IMR-90 (cell line): ENCODE data around the gene ADAM33. TPM values are rescaled to one million over a fixed set of nuclear protein-coding genes. Genes with fewer than 3 reads are reported as not detected.

Experiments
- ATAC-seq: fragments of 200-7000 bp; cut with Tn5 transposase; 2 replicates; pipeline ENCODE4 v1.9.1; 2020; ENCODE audit warnings: low read depth, mild to moderate bottlenecking, moderate library complexity
- BruUV-seq: library from RNA; stranded (reverse); fragments of 400-500 nt; replicated peaks from 2 replicates; lab custom pipeline; 2021; lab: Mats Ljungman, UMichigan
- CTCF ChIA-PET: fragments of 300-600 bp; formaldehyde crosslinking; extraction: SDS; loops from one replicate; lab custom pipeline; 2021; ENCODE audit warnings: antibody characterized with exemption; lab: Yijun Ruan, JAX
- POLR2A ChIA-PET: fragments of 300-600 bp; sonication (Branson Sonifier 250); formaldehyde crosslinking; loops from one replicate; lab custom pipeline; 2022; ENCODE audit warnings: antibody characterized with exemption; ENCODE audit not compliant: unreplicated experiment; lab: Charles Lee
- DNase-seq: peaks from one replicate; pipeline ENCODE4 v3.0.0; 2013
- H2AFZ ChIP-seq: replicated peaks from 2 replicates; pipeline ENCODE3; 2013; ENCODE audit warnings: low read length, mild to moderate bottlenecking; ENCODE audit not compliant: poor library complexity
- H2AK5ac ChIP-seq: 2 replicates; pipeline ENCODE4 v1.6.1; 2013; ENCODE audit warnings: low read depth, low read length, inconsistent platforms
- H2AK9ac ChIP-seq: replicated peaks from 2 replicates; pipeline ENCODE3; 2013; ENCODE audit warnings: mild to moderate bottlenecking, low read depth, low read length, moderate library complexity; ENCODE audit not compliant: poor library complexity
- H2BK120ac ChIP-seq: 2 replicates; pipeline ENCODE4 v1.6.1; 2013; ENCODE audit warnings: low read depth, low read length, inconsistent platforms
- H2BK15ac ChIP-seq: 3 replicates; pipeline ENCODE4 v1.6.1; 2013; ENCODE audit warnings: low read depth, low read length, inconsistent platforms
- H2BK20ac ChIP-seq: 2 replicates; pipeline ENCODE4 v1.6.1; 2013; ENCODE audit warnings: low read depth, mild to moderate bottlenecking, inconsistent platforms, low read length, moderate library complexity
- H2BK5ac ChIP-seq: 2 replicates; pipeline ENCODE4 v1.6.1; 2013; ENCODE audit warnings: mild to moderate bottlenecking, low read depth, low read length, inconsistent platforms; ENCODE audit not compliant: poor library complexity, severe bottlenecking
- H3K14ac ChIP-seq: replicated peaks from 2 replicates; pipeline ENCODE4 v1.6.1; 2013; ENCODE audit warnings: low read depth, low read length, inconsistent platforms
- H3K18ac ChIP-seq: 2 replicates; pipeline ENCODE4 v1.6.1; 2013; ENCODE audit warnings: low read depth, low read length, control low read depth
- H3K23ac ChIP-seq: 2 replicates; pipeline ENCODE4 v1.6.1; 2013; ENCODE audit warnings: low read depth, low read length, inconsistent platforms
- H3K27ac ChIP-seq: 2 replicates; pipeline ENCODE4 v1.5.1; 2013; ENCODE audit warnings: mild to moderate bottlenecking, control low read depth, low read length; ENCODE audit not compliant: insufficient read depth
- H3K27me3 ChIP-seq: 2 replicates; pipeline ENCODE4 v1.6.1; 2013; ENCODE audit warnings: low read length; ENCODE audit not compliant: control insufficient read depth, insufficient read depth
- H3K36me3 ChIP-seq: 2 replicates; pipeline ENCODE4 v1.6.1; 2013; ENCODE audit warnings: low read length, mixed read lengths; ENCODE audit not compliant: control insufficient read depth, insufficient read depth
- H3K4ac ChIP-seq: 2 replicates; pipeline ENCODE4 v1.6.1; 2013; ENCODE audit warnings: low read depth, low read length, inconsistent platforms
- H3K4me1 ChIP-seq: 2 replicates; pipeline ENCODE4 v1.6.1; 2013; ENCODE audit warnings: low read length, mixed read lengths; ENCODE audit not compliant: control insufficient read depth, insufficient read depth
- H3K4me2 ChIP-seq: 2 replicates; pipeline ENCODE4 v1.6.1; 2013; ENCODE audit warnings: low read depth, mild to moderate bottlenecking, control low read depth, low read length, moderate library complexity
- H3K4me3 ChIP-seq: 2 replicates; pipeline ENCODE4 v1.5.1; 2013; ENCODE audit warnings: low read depth, mild to moderate bottlenecking, control low read depth, low read length, moderate library complexity; ENCODE audit not compliant: insufficient read depth
- H3K56ac ChIP-seq: 2 replicates; pipeline ENCODE4 v1.6.1; 2013; ENCODE audit warnings: low read length, inconsistent platforms; ENCODE audit not compliant: insufficient read depth; ENCODE audit errors: extremely low read depth
- H3K79me1 ChIP-seq, 2 experiments: 2 replicates each; pipeline ENCODE4 v1.6.1; 2013; ENCODE audit warnings: low read length in 2 of 2, inconsistent platforms in 1 of 2, low read depth in 1 of 2
- H3K9ac ChIP-seq: 2 replicates; pipeline ENCODE4 v1.6.1; 2013; ENCODE audit warnings: low read depth, low read length, control low read depth
- H3K9me1 ChIP-seq: 2 replicates; pipeline ENCODE4 v1.6.1; 2013; ENCODE audit warnings: low read length, inconsistent platforms; ENCODE audit not compliant: insufficient read depth
- H3K9me3 ChIP-seq: 2 replicates; pipeline ENCODE4 v1.6.1; 2013; ENCODE audit warnings: low read length; ENCODE audit not compliant: control insufficient read depth, insufficient read depth
- H4K20me1 ChIP-seq: 2 replicates; pipeline ENCODE4 v1.6.1; 2013; ENCODE audit warnings: low read length, inconsistent platforms; ENCODE audit not compliant: insufficient read depth
- H4K5ac ChIP-seq: 2 replicates; pipeline ENCODE4 v1.6.1; 2013; ENCODE audit warnings: mild to moderate bottlenecking, low read depth, low read length, control low read depth
- H4K8ac ChIP-seq, 2 experiments: 2 replicates each; pipeline ENCODE4 v1.6.1; 2013; ENCODE audit warnings: low read depth in 2 of 2, low read length in 2 of 2, control low read depth in 1 of 2, inconsistent platforms in 1 of 2
- H4K91ac ChIP-seq: 2 replicates; pipeline ENCODE4 v1.6.1; 2013; ENCODE audit warnings: low read depth, low read length, inconsistent platforms; ENCODE audit not compliant: insufficient read depth
- CEBPB ChIP-seq: IDR thresholded peaks from 2 replicates; pipeline ENCODE4 v1.6.1; 2012; ENCODE audit warnings: low read depth, low read length, improper control_type of control experiment
- CHD1 ChIP-seq: IDR thresholded peaks from 2 replicates; pipeline ENCODE4 v1.6.1; 2012; ENCODE audit warnings: low read depth, low read length, improper control_type of control experiment
- CTCF ChIP-seq: conservative IDR thresholded peaks from 2 replicates; pipeline ENCODE4 v1.5.1; 2012; ENCODE audit warnings: mild to moderate bottlenecking, low read depth, low read length, improper control_type of control experiment
- ELK1 ChIP-seq: fragments of 150-350 bp; IDR thresholded peaks from 2 replicates; pipeline ENCODE4 v1.6.1; 2016; ENCODE audit warnings: low read depth, mild to moderate bottlenecking, low read length, moderate library complexity, borderline replicate concordance
- FOS ChIP-seq: fragments of 150-350 bp; IDR thresholded peaks from 2 replicates; pipeline ENCODE4 v1.6.1; 2016; ENCODE audit warnings: low read depth, low read length
- MAZ ChIP-seq: IDR thresholded peaks from 2 replicates; pipeline ENCODE4 v1.6.1; 2012; ENCODE audit warnings: low read depth, mild to moderate bottlenecking, low read length, improper control_type of control experiment, moderate library complexity, borderline replicate concordance
- MXI1 ChIP-seq: IDR thresholded peaks from 2 replicates; pipeline ENCODE4 v1.6.1; 2012; ENCODE audit warnings: low read depth, mild to moderate bottlenecking, low read length, moderate library complexity, borderline replicate concordance
- NFE2L2 ChIP-seq: fragments of 150-350 bp; IDR thresholded peaks from 2 replicates; pipeline ENCODE4 v1.6.1; 2016; ENCODE audit warnings: low read depth, mild to moderate bottlenecking, low read length
- POLR2A ChIP-seq: IDR thresholded peaks from 2 replicates; pipeline ENCODE4 v1.6.1; 2012; ENCODE audit warnings: mild to moderate bottlenecking, low read depth, low read length
- RAD21 ChIP-seq: IDR thresholded peaks from 2 replicates; pipeline ENCODE4 v1.6.1; 2012; ENCODE audit warnings: low read length, improper control_type of control experiment
- RCOR1 ChIP-seq: IDR thresholded peaks from 2 replicates; pipeline ENCODE4 v1.6.1; 2012; ENCODE audit warnings: mild to moderate bottlenecking, low read length, improper control_type of control experiment; ENCODE audit not compliant: insufficient replicate concordance
- RFX5 ChIP-seq: IDR thresholded peaks from 2 replicates; pipeline ENCODE4 v1.8.0; 2012; ENCODE audit warnings: low read depth, mild to moderate bottlenecking, low read length, moderate library complexity
- SMC3 ChIP-seq: fragments of 150-350 bp; IDR thresholded peaks from 2 replicates; pipeline ENCODE4 v1.6.1; 2016; ENCODE audit warnings: low read depth, mild to moderate bottlenecking, antibody characterized with exemption, low read length, moderate library complexity
- USF2 ChIP-seq: fragments of 150-350 bp; IDR thresholded peaks from 2 replicates; pipeline ENCODE4 v1.6.1; 2017; ENCODE audit warnings: mild to moderate bottlenecking, antibody characterized with exemption, low read length, low read depth
- WGBS, 2 experiments: methylation state at CpG; one replicate each; pipeline versions ENCODE4 v1.1.5 to v1.1.7; 2013; ENCODE audit warnings: missing lambda C conversion rate in 2 of 2; ENCODE audit not compliant: insufficient read length in 1 of 2; ENCODE audit errors: extremely low coverage in 2 of 2; 5-methylcytosine and 5-hydroxymethylcytosine counted together
- dilution Hi-C: fragments of 300-500 bp; cut with HindIII; formaldehyde crosslinking; loops from one replicate; pipeline ENCODE4 v1.14.3; 2018; ENCODE audit warnings: low sequenced_read_pairs; ENCODE audit not compliant: unreplicated experiment
- in situ Hi-C: fragments of 300-500 bp; cut with MboI; formaldehyde crosslinking; loops from 3 replicates; pipeline ENCODE4 v1.14.3; 2019; ENCODE audit warnings: low sequenced_read_pairs, inconsistent platforms, mixed read lengths
- intact Hi-C: fragments of 100-400 bp; cut with micrococcal nuclease; formaldehyde crosslinking; loops from 2 replicates; pipeline ENCODE4 v1.10.0; 2022
- polyA plus RNA-seq, 3 experiments: library from polyadenylated mRNA; depleted of rRNA; stranded (reverse); fragments of >200 nt; gene quantifications; 2 replicates each; pipeline ENCODE4 v1.2.3, GENCODE V29; 2012; ENCODE audit warnings: low replicate concordance in 1 of 3
- total RNA-seq: library from RNA; depleted of rRNA; stranded (reverse); fragments of >200 nt; gene quantifications from 2 replicates; pipeline ENCODE4 v1.2.3, GENCODE V29; 2012

ADAM33 gene
- total and polyA plus RNA-seq, 2 of the 4 experiments (the other 2 are of a cell fraction): 0.18 to 1.7 TPM

GRCh38 chr20:3686867-3687321 is 5.1 kb upstream of the ADAM33 start:
- Histone ChIP-seq H2AK9ac (peak overlapping the region; percentile 21), H2BK120ac (peak overlapping the region; percentile 48; the same call in 1 of the 2 replicates), H3K9me1 (peaks cover 17% of the 10 kb centered on the region), H3K36me3 (no peaks in the 10 kb centered on the region), H2BK5ac (peak overlapping the region; percentile 0), H3K79me1 (no peaks in the 10 kb centered on the region), H3K27ac (peak overlapping the region; percentile 62; the same call in 1 of the 2 replicates), H4K91ac (peak overlapping the region; percentile 14; the same call in 1 of the 2 replicates), H4K20me1 (no peaks in the 10 kb centered on the region), H3K9ac (no peak overlapping the region), H2BK20ac (peak overlapping the region; percentile 1; the same call in 1 of the 2 replicates), H4K8ac (peak overlapping the region; percentile 4 to 41; a peak in 2 of 4 replicates), H3K18ac (peak overlapping the region; percentile 3; the same call in 1 of the 2 replicates), H3K4me3 (no peak overlapping the region), H3K23ac (peak overlapping the region; percentile 2; the same call in 1 of the 2 replicates), H3K27me3 (peaks cover 2% of the 10 kb centered on the region; the same call in 1 of the 2 replicates), H3K14ac (0 out of 2 replicates have a peak overlapping the region, but pooled peaks have one; percentile 2), H4K5ac (no peak overlapping the region; the same call in 1 of the 2 replicates), H2BK15ac (peak overlapping the region; percentile 19; the same call in 1 of the 3 replicates), H2AFZ (peak overlapping the region; percentile 53), H3K4me2 (peak overlapping the region; percentile 31), H3K9me3 (no peaks in the 10 kb centered on the region), H3K4ac (peak overlapping the region; percentile 38), H3K56ac (no peak overlapping the region), H3K4me1 (peaks cover 16% of the 10 kb centered on the region), H2AK5ac (peak overlapping the region; percentile 66; the same call in 1 of the 2 replicates)
- intact Hi-C loops (no loop called here), dilution Hi-C loops (no loop called here), in situ Hi-C loops (no loop called here)
- CTCF ChIA-PET: interaction anchor here (0.8 to 2.0 kb wide), 4 partner anchors 10 to 94 kb away, joined by 3 to 9 read pairs (median 4); partner anchors contain the start of genes ADISSP and SPEF1
- ATAC-seq: peak; percentile 85
- WGBS, 2 experiments: 60% methylated on average over 1 of the region's 9 CpGs; no CpG with 5 or more reads in 1 of the 2 experiments
- POLR2A ChIA-PET: no interaction called here
- no TSS peak for BruUV-seq
- peak; percentile 94 for DNase-seq
- TF ChIP-seq ELK1 (no peak), RCOR1 (peak; percentile 37), CHD1 (no peak), SMC3 (no peak), NFE2L2 (no peak), MAZ (peak; percentile 24; the same call in 1 of the 2 replicates), POLR2A (no peak), FOS (0 out of 2 replicates have a peak, but pooled peaks have one; percentile 16), RAD21 (peak; percentile 39), CTCF (peak; percentile 29; the same call in 1 of the 2 replicates), MXI1 (peak; percentile 40; the same call in 1 of the 2 replicates), RFX5 (no peak), CEBPB (peak; percentile 98), USF2 (peak; percentile 64)
